Nephron progenitor cell (in vitro differentiated cells): ENCODE data around the gene UVRAG.

Experiments
- DNase-seq: peaks from one replicate; pipeline ENCODE4 v3.0.0; 2021
- H3K27ac Mint-ChIP-seq: 2 replicates; pipeline ENCODE4 v1.8.0; 2021; ENCODE audit warnings: mild to moderate bottlenecking, moderate library complexity, mixed read lengths
- H3K27me3 Mint-ChIP-seq: 2 replicates; pipeline ENCODE4 v1.8.0; 2021; ENCODE audit warnings: mild to moderate bottlenecking, low read depth, mixed read lengths; ENCODE audit not compliant: poor library complexity
- H3K36me3 Mint-ChIP-seq: 2 replicates; pipeline ENCODE4 v1.8.0; 2021; ENCODE audit warnings: low read depth, mixed read lengths
- H3K4me1 Mint-ChIP-seq: 2 replicates; pipeline ENCODE4 v1.8.0; 2021; ENCODE audit warnings: mixed read lengths
- H3K4me3 Mint-ChIP-seq: 2 replicates; pipeline ENCODE4 v1.8.0; 2021; ENCODE audit warnings: mild to moderate bottlenecking, moderate library complexity, mixed read lengths
- H3K9me3 Mint-ChIP-seq: 2 replicates; pipeline ENCODE4 v1.8.0; 2021; ENCODE audit warnings: mild to moderate bottlenecking, moderate library complexity, mixed read lengths
- TF ChIP-seq, protein P1 (sequence below): fragments of 200-600 bp; sonication (generic); IDR thresholded peaks from 2 replicates; pipeline ENCODE4 v1.5.0; 2021; ENCODE audit warnings: antibody characterized with exemption

UVRAG gene

GRCh38 chr11:76190376-76190775, 375.4 kb downstream of the UVRAG start:
- TF ChIP-seq, protein P1, sequence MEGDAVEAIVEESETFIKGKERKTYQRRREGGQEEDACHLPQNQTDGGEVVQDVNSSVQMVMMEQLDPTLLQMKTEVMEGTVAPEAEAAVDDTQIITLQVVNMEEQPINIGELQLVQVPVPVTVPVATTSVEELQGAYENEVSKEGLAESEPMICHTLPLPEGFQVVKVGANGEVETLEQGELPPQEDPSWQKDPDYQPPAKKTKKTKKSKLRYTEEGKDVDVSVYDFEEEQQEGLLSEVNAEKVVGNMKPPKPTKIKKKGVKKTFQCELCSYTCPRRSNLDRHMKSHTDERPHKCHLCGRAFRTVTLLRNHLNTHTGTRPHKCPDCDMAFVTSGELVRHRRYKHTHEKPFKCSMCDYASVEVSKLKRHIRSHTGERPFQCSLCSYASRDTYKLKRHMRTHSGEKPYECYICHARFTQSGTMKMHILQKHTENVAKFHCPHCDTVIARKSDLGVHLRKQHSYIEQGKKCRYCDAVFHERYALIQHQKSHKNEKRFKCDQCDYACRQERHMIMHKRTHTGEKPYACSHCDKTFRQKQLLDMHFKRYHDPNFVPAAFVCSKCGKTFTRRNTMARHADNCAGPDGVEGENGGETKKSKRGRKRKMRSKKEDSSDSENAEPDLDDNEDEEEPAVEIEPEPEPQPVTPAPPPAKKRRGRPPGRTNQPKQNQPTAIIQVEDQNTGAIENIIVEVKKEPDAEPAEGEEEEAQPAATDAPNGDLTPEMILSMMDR = no peak
- Mint-ChIP-seq H3K4me3 (no peak overlapping the region), H3K27ac (no peak overlapping the region), H3K27me3 (peaks cover 9% of the 10 kb centered on the region), H3K9me3 (no peaks in the 10 kb centered on the region), H3K4me1 (peaks cover 22% of the 10 kb centered on the region), H3K36me3 (no peaks in the 10 kb centered on the region)
- DNase-seq = no peak
